HG03159 (cell line): Measurements from ENCODE around the gene ZNF724.
A peak's percentile ranks its signal among the peaks of the same experiment; 100 is the strongest.
"Not testable (repeated sequence)": the region's sequence is repeated elsewhere in the genome, so short reads cannot be mapped to it uniquely, and the experiment has no call there.

Experiments
- ATAC-seq: cut with Tn5 transposase; IDR thresholded peaks from one replicate; pipeline ENCODE4 v1.9.1; 2021; ENCODE audit warnings: mild to moderate bottlenecking, moderate library complexity; ENCODE audit not compliant: unreplicated experiment

The ZNF724 gene

DNA sequence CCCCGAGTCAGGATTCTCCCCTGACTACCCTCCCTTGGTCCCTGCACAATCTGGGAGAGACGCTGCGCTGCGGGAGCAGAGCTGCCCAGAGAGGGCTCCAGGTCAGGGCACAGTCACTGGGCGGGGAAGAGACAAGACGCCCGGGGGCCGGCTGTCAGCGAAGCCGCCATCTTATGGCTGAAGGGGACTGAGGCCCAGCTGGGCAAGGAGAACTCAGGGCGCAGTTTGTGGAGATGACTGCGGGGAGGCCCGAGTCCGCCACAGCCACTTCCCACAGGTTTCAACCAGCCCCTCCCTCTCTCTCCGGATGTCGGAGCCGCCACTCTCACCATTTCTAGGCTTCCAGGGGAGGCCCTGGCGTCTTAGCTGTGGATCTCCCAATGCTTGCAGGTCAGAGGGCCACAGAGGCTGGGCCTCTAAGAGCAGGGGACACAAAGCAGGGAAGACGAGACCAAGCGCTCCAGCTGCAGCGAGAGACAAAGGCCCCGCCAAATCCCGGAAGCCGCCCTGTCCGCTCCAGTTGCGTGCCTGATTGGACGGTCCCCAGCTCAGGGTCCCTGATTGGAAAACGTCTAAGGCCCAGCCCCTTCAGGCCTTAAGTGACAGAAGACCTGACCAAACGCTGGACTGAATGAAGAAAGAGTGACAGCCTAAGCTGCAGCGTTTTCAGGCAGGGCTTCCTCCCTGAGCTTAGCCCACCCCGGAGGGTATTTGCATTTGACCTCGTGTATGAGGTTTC lies at the start of gene ZNF724:
Gene ZNF724 (minus strand): TSS at position 484 of the 739 bp plus-strand sequence. CDS start 152 bp downstream, at position 332.
- ATAC-seq = peak; percentile 99

GRCh38 chr19:23294141-23294540 lies 43.9 kb upstream of the ZNF724 start:
- ATAC-seq = no peak

DNA sequence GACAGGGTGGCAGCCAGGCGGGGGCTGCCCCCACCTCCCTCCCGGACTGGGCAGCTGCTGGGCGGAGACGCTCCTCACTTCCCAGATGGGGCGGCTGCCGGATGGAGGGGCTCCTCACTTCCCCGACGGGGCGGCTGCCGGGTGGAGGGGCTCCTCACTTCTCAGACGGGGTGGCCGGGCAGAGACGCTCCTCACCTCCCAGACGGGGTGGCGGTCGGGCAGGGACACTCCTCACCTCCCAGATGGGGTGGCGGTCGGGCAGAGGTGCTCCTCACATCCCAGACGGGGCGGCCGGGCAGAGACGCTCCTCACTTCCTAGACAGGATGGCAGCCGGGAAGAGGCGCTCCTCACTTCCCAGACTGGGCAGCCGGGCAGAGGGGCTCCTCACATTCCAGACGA lies 39.8 kb upstream of the ZNF724 start:
- ATAC-seq = not testable (repeated sequence)

- no peak for ATAC-seq
Measured at GRCh38 chr19:23287620-23288019, 37.4 kb upstream of the ZNF724 start.

- no peak for ATAC-seq
Measured at GRCh38 chr19:23286477-23286876, 36.3 kb upstream of the ZNF724 start.

DNA sequence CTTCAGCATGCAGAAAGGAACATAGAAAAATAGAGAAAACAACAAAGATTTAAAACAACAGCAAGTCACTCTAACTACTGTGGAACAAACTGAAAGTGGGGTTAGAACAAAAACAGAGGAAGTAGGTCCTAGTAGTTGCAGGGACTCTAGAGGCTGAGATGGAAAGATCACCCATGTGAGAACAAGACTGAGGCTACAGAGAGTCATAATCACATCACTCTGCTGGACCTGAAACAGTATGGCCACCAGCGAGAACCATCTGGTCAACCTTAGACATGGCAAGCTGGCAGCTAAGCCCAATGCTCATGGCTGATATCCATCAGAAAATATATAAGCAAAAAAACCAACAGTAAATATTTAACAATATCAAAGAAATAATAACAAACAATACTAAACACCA lies 35.8 kb upstream of the ZNF724 start:
- no peak for ATAC-seq

- ATAC-seq = not testable (repeated sequence)
Measured at GRCh38 chr19:23285326-23285725, 35.1 kb upstream of the ZNF724 start.

GRCh38 chr19:23283925-23284324 lies 33.7 kb upstream of the ZNF724 start:
- no peak for ATAC-seq

DNA sequence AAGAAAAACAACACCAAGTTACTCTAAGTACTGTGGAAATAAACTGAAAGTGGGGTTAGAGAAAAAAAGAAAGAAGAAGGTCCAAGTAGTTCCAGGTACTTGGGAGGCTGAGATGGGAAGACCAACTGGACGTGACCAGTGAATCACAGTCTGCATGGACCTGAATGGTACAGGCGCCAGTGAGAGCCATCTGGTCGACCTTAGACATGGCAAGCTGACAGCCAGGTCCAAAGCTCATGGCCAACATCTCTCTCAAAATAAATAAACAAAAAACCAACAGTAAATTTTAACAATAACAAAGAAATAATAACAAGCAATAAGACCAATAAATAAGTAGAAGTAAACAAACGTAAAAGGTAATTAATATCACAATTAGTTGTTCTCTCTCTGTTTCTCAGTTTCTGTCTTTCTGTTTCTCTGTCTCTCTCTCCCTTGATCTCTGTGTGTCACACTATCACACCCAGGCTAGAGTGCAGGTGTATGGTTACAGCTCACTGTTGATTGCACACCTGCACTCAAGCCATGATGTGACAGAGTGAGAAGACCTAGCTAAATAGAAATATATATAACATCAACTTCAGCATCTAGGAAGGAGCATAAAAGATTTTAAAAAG lies 31.6 kb upstream of the ZNF724 start:
- ATAC-seq = no peak

DNA sequence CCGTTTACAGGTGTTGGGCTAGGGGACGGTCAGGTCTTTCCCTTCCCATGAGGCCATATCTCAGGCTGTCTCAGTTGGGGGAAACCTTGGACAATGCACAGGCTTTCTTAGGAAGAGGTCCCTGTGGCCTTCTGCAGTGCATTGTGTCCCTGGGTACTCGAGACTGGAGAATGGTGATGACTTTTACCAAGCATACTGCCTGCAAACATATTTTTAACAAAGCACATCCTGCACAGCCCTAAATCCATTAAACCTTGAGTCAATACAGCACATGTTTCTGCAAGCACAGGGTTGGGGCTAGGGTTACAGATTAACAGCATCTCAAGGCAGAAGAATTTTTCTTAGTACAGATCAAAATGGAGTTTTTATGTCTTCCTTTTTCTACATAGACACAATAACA lies 27.9 kb upstream of the ZNF724 start:
- ATAC-seq = not testable (repeated sequence)

GRCh38 chr19:23273590-23274412 lies 23.6 kb upstream of the ZNF724 start:
- peak; percentile 100 for ATAC-seq

GRCh38 chr19:23273022-23273589 lies 22.9 kb upstream of the ZNF724 start:
- ATAC-seq = no peak

DNA sequence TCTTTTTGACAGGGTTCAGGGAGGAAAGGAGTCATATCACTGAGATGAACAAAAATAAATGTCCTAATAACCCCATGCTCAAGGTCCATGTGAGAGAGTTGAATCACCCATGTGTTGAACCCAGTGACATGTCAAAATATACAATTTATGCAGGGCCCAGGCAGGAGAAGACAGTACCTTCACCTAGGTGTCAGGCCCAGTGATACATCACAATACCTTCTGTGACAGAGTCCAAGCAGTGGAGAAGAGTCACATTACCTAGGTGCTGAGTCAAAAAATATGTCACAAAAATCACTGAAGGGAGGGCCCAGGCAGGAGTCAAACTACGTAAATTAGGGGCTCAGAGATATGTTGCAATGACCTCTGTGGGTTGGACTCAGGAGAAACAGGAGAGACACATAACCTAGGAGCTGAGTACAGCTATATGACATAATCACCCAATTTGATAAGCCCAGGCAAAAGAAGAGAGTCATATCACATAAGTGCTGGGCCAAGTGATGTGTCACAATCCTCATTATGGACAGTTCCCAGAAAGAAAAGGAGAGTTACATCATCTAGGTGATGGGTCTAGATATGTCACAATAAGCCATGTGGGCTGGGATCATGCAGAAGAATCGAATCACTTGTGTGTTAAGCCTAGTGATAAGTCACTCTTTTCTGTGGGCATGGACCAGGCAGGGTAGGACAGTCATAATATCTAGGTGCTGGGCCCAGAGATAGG lies 13.8 kb upstream of the ZNF724 start:
- ATAC-seq = no peak

- ATAC-seq = no peak
Measured at GRCh38 chr19:23263396-23263795, 13.2 kb upstream of the ZNF724 start.

GRCh38 chr19:23262920-23263319 lies 12.7 kb upstream of the ZNF724 start:
- no peak for ATAC-seq

DNA sequence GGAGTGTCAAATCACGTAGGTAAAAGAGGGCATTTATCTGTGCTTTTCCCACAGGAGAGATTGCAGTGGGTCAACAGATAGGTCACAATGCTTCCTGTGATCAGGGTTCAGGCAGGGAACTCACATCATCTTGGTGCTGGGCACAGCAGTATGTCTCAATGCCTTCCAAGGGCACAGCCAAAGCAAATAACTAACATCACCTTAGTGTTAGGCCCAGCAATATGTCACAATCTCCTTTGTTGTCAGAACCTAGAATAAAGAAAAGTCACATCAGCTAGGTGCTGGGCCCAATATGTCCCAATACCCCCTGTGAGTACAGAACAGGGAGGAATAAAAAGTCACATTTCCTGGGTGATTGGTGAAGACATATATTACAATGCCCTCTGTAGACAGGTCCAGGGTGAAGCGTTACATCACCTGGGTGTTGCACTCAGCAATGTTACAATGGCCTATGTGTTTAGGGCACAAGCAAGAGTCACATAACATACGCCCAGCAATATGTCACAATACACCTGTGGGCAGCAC lies 11.4 kb upstream of the ZNF724 start:
- no peak for ATAC-seq

DNA sequence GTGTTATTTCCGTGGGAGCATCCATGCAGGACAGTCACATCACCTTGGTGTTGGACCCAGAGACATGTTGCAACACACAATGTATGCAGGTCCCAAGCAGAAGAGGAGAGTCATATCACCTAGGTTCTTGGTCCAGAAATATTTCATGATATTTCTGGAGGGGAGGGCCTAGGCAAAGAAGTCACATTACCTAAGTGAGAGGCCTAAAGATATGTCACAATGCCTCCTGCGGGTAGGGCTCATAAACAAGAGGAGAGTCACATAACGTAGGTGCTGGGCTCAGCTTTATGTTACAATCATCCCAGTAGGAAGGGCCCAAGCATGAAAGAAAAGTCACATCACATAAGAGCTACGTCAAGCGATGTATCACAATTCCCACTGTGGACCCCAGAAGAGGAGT lies 10.8 kb upstream of the ZNF724 start:
- ATAC-seq = no peak

DNA sequence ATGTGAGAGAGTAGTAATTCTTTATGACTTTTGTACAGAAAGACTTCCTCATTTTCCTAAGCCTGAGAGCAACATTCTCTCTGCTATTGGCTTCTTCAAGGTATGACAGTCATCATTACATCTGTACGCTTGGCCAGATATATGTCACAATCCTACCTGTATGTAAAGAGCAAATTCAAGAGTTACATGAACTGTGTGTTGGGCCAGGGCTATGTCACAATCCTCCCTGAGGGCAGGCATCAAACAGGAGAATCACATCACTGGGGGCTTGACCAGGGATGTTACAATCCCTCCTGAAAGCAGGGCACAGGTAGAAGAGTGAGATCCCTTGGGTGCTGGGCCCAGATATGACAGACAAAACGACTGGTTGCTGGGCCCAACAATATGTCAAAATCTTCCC lies 9.8 kb upstream of the ZNF724 start:
- ATAC-seq = no peak

- ATAC-seq = no peak
Measured at GRCh38 chr19:23255700-23256099, 5.5 kb upstream of the ZNF724 start.

DNA sequence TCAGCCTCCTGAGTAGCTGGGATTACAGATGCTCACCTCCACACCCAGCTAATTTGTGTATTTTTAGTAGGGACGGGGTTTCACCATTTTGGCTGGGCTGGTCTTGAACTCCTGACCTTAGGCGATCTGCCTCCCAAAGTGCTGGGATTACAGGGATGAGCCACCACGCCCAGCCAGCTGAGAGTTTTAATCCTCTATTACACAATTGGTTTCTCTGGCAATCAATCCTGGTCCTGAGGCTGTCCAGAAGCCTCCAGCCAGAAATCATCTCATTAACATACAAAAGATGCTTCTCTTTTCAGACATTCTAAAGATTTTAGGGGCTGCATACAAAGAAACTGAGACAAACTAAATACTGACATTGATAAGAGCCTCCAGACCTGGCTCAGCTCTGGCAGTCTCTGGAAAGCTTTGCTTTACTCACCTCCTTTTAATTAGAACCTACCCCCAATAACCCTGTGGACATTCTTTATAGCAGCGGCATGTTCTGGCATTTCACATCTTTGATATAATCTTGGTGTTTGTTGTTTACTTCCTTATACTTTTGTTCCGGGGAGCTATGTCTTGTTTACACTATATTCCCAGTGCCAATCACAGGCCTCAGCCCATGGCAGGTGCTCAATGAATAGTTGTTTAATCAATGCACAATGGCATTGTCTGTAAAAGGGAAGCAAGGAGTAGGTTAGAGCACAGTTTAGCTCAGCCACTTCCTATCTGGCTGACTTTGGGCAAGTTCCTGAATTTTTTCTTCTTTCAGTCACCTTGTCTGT lies 4.1 kb upstream of the ZNF724 start:
- no peak for ATAC-seq
